ENCODE data around the gene PTBP2. TPM values are rescaled to one million over a fixed set of nuclear protein-coding genes. Genes with fewer than 3 reads are reported as not detected.
"Not testable (repeated sequence)": the region's sequence is repeated elsewhere in the genome, so short reads cannot be mapped to it uniquely, and the experiment has no call there.

Gene PTBP2
- total and polyA plus RNA-seq, 2 donors from 2014 or later: 10.5 to 32.8 TPM

DNA sequence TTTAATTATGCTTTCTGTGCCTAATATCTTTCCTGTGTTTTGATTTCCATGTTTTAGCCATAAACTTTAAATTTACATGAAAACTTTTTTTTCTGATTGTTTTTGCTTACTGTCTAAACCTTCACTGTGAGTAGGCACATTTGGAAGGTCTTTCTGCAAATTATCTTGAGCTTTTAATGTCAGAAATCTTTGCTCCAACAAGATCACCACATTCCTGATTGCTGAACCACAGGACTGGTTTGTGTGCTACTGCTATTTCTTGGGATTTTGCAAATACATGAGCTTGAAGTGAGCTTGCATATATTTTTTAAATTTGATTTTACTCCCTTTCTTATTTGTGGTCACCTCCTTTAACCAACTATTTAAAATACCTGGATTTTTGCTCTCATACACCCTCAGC, 61.3 kb downstream of the PTBP2 start:
- H3K27me3 ChIP-seq (ENCODE audit: control insufficient read depth, insufficient read depth, low read length): no peaks in the 10 kb centered on the region
- DNase-seq (no peak), FAIRE-seq (no peak)
- intact Hi-C loops (cut with DNase I): no loop called here
- no peaks in the 10 kb centered on the region for H3K9me3 ChIP-seq (ENCODE audit: control insufficient read depth in 2 of 3, insufficient read depth in 1 of 3, low read length in 3 of 3)
- no peaks in the 10 kb centered on the region for H3K4me1 ChIP-seq (ENCODE audit: control insufficient read depth in 2 of 3, insufficient read depth in 2 of 3, low read depth in 1 of 3, low read length in 3 of 3)
- H3K36me3 ChIP-seq (ENCODE audit: control insufficient read depth in 2 of 3, insufficient read depth in 3 of 3, low read length in 3 of 3): peaks cover 2 to 10% (median 5%) of the 10 kb centered on the region in 3 donors
- no peak overlapping the region for H3K4me3 ChIP-seq (ENCODE audit: low read length in 3 of 3)
- no peak for TF ChIP-seq CTCF (IDR thresholded peaks at IDR 0.05; ENCODE audit: borderline replicate concordance, extremely low read depth, insufficient read depth)
- H3K9ac ChIP-seq (ENCODE audit: low read length in 3 of 3): no peak overlapping the region
- no peak overlapping the region for H3K27ac ChIP-seq (ENCODE audit: low read depth in 2 of 2, low read length in 2 of 2)

- no peaks in the 10 kb centered on the region for H3K4me1 ChIP-seq (ENCODE audit: control insufficient read depth in 2 of 3, insufficient read depth in 2 of 3, low read depth in 1 of 3, low read length in 3 of 3)
- DNase-seq (no peak), FAIRE-seq (no peak)
- no peak overlapping the region for H3K9ac ChIP-seq (ENCODE audit: low read length in 3 of 3)
- H3K27ac ChIP-seq (ENCODE audit: low read depth in 2 of 2, low read length in 2 of 2): no peak overlapping the region
- H3K27me3 ChIP-seq (ENCODE audit: control insufficient read depth, insufficient read depth, low read length): no peaks in the 10 kb centered on the region
- peaks cover 0 to 2% (median 0%) of the 10 kb centered on the region in 3 donors for H3K36me3 ChIP-seq (ENCODE audit: control insufficient read depth in 2 of 3, insufficient read depth in 3 of 3, low read length in 3 of 3)
- H3K9me3 ChIP-seq (ENCODE audit: control insufficient read depth in 2 of 3, insufficient read depth in 1 of 3, low read length in 3 of 3): no peaks in the 10 kb centered on the region
- no peak for TF ChIP-seq CTCF (IDR thresholded peaks at IDR 0.05; ENCODE audit: borderline replicate concordance, extremely low read depth, insufficient read depth)
- intact Hi-C loops (cut with DNase I): no loop called here
- H3K4me3 ChIP-seq (ENCODE audit: low read length in 3 of 3): no peak overlapping the region
Observed at GRCh38 chr1:96790599-96790998, 69.0 kb downstream of the PTBP2 start.

- Histone ChIP-seq H3K27ac (ENCODE audit: low read depth in 2 of 2, low read length in 2 of 2) (no peak overlapping the region), H3K4me3 (ENCODE audit: low read length in 3 of 3) (no peak overlapping the region)
- intact Hi-C loops (cut with DNase I): no loop called here
Observed at GRCh38 chr1:96792220-96792619, 70.6 kb downstream of the PTBP2 start.

GRCh38 chr1:96801696-96802095, 80.1 kb downstream of the PTBP2 start:
- FAIRE-seq; H3K4me1 ChIP-seq (ENCODE audit: control insufficient read depth in 2 of 3, insufficient read depth in 2 of 3, low read depth in 1 of 3, low read length in 3 of 3); intact Hi-C loops (cut with DNase I); DNase-seq; H3K36me3 ChIP-seq (ENCODE audit: control insufficient read depth in 2 of 3, insufficient read depth in 3 of 3, low read length in 3 of 3); H3K27ac ChIP-seq (ENCODE audit: low read depth in 2 of 2, low read length in 2 of 2); H3K27me3 ChIP-seq (ENCODE audit: control insufficient read depth, insufficient read depth, low read length); H3K9ac ChIP-seq (ENCODE audit: low read length in 3 of 3); H3K9me3 ChIP-seq (ENCODE audit: control insufficient read depth in 2 of 3, insufficient read depth in 1 of 3, low read length in 3 of 3); H3K4me3 ChIP-seq (ENCODE audit: low read length in 3 of 3): not testable (repeated sequence)

More at GRCh38 chr1:96792220-96792619, 70.6 kb downstream of the PTBP2 start:
- no peak for FAIRE-seq
- no peaks in the 10 kb centered on the region for H3K9me3 ChIP-seq (ENCODE audit: control insufficient read depth in 2 of 3, insufficient read depth in 1 of 3, low read length in 3 of 3)
- H3K4me1 ChIP-seq (ENCODE audit: control insufficient read depth in 2 of 3, insufficient read depth in 2 of 3, low read depth in 1 of 3, low read length in 3 of 3): no peaks in the 10 kb centered on the region
- no peak for DNase-seq
- H3K9ac ChIP-seq (ENCODE audit: low read length in 3 of 3): no peak overlapping the region
- TF ChIP-seq CTCF (IDR thresholded peaks at IDR 0.05; ENCODE audit: borderline replicate concordance, extremely low read depth, insufficient read depth): no peak
- no peaks in the 10 kb centered on the region for H3K27me3 ChIP-seq (ENCODE audit: control insufficient read depth, insufficient read depth, low read length)
- H3K36me3 ChIP-seq (ENCODE audit: control insufficient read depth in 2 of 3, insufficient read depth in 3 of 3, low read length in 3 of 3): no peaks in the 10 kb centered on the region

All from kidney (tissue), 14 donors.